Activated CD8-positive, alpha-beta memory T cell treated with anti-CD3 and anti-CD28 coated beads, Interleukin-2, amount 10 ng/mL, durations not matched to agents 7 days and 5 days (primary cell): ENCODE results near the gene ACP3. TPM values are rescaled to one million over a fixed set of nuclear protein-coding genes. Genes with fewer than 3 reads are reported as not detected.
"Not testable (repeated sequence)": the region's sequence is repeated elsewhere in the genome, so short reads cannot be mapped to it uniquely, and the experiment has no call there.

ENCODE experiments used
- ATAC-seq: fragments of 150-1000 bp; cut with Tn5 transposase; one replicate; pipeline ENCODE4 v1.10.0; 2021; ENCODE audit warnings: moderate library complexity
- CTCF ChIA-PET: fragments of 350-600 bp; sonication (Branson Sonifier 250); formaldehyde crosslinking; loops from one replicate; lab custom pipeline; 2021; ENCODE audit warnings: antibody characterized with exemption; lab: Charles Lee
- DNase-seq: peaks from one replicate; pipeline ENCODE4 v3.0.0-alpha.2; 2020
- H3K27ac Mint-ChIP-seq: one replicate; pipeline ENCODE4 v1.8.0; 2021; ENCODE audit warnings: mild to moderate bottlenecking, mixed read lengths
- H3K27me3 Mint-ChIP-seq: one replicate; pipeline ENCODE4 v1.8.0; 2021; ENCODE audit warnings: mixed read lengths
- H3K36me3 Mint-ChIP-seq: one replicate; pipeline ENCODE4 v1.8.0; 2021; ENCODE audit warnings: mild to moderate bottlenecking, mixed read lengths
- H3K4me1 Mint-ChIP-seq: one replicate; pipeline ENCODE4 v1.8.0; 2021; ENCODE audit warnings: mixed read lengths
- H3K4me3 Mint-ChIP-seq: one replicate; pipeline ENCODE4 v1.8.0; 2021; ENCODE audit warnings: mild to moderate bottlenecking, moderate library complexity, mixed read lengths
- H3K9me3 Mint-ChIP-seq: one replicate; pipeline ENCODE4 v1.8.0; 2022; ENCODE audit warnings: low read depth, mixed read lengths
- total RNA-seq, 2 experiments: library from RNA; stranded (reverse); gene quantifications; one replicate each; pipeline ENCODE4 v1.2.3, GENCODE V29; 2021

The ACP3 gene
- total RNA-seq, 2 experiments from 2014 or later = not detected

GRCh38 chr3:132382688-132383194, 65.5 kb downstream of the ACP3 start:
- no peak overlapping the region for H3K4me3 Mint-ChIP-seq
- CTCF ChIA-PET = no interaction called here
- H3K27me3 Mint-ChIP-seq = peaks cover 27% of the 10 kb centered on the region
- H3K36me3 Mint-ChIP-seq = no peaks in the 10 kb centered on the region
- ATAC-seq (no peak), DNase-seq (no peak)
- no peaks in the 10 kb centered on the region for H3K9me3 Mint-ChIP-seq
- H3K4me1 Mint-ChIP-seq = no peaks in the 10 kb centered on the region
- H3K27ac Mint-ChIP-seq = no peak overlapping the region

GRCh38 chr3:132386259-132386658, 69.1 kb downstream of the ACP3 start:
- H3K4me1 Mint-ChIP-seq = no peaks in the 10 kb centered on the region
- no peaks in the 10 kb centered on the region for H3K9me3 Mint-ChIP-seq
- no peaks in the 10 kb centered on the region for H3K36me3 Mint-ChIP-seq
- no peak for ATAC-seq
- peaks cover 6% of the 10 kb centered on the region for H3K27me3 Mint-ChIP-seq
- H3K4me3 Mint-ChIP-seq = no peak overlapping the region
- DNase-seq = no peak
- CTCF ChIA-PET = no interaction called here
- no peak overlapping the region for H3K27ac Mint-ChIP-seq

GRCh38 chr3:132392675-132393074, 75.5 kb downstream of the ACP3 start:
- DNase-seq, H3K36me3 Mint-ChIP-seq, H3K27ac Mint-ChIP-seq, CTCF ChIA-PET, H3K4me1 Mint-ChIP-seq, H3K4me3 Mint-ChIP-seq, ATAC-seq, H3K9me3 Mint-ChIP-seq, H3K27me3 Mint-ChIP-seq: not testable (repeated sequence)

- CTCF ChIA-PET = no interaction called here
- peaks cover 12% of the 10 kb centered on the region for H3K27me3 Mint-ChIP-seq
- no peak for DNase-seq
- H3K4me1 Mint-ChIP-seq = no peaks in the 10 kb centered on the region
- H3K36me3 Mint-ChIP-seq = no peaks in the 10 kb centered on the region
- ATAC-seq = no peak
- no peak overlapping the region for H3K27ac Mint-ChIP-seq
- H3K4me3 Mint-ChIP-seq = no peak overlapping the region
- H3K9me3 Mint-ChIP-seq = no peaks in the 10 kb centered on the region
Measured at GRCh38 chr3:132394320-132394719, 77.1 kb downstream of the ACP3 start.

- no peak for DNase-seq
- Mint-ChIP-seq H3K9me3 (no peaks in the 10 kb centered on the region), H3K27ac (no peak overlapping the region), H3K4me1 (no peaks in the 10 kb centered on the region), H3K4me3 (no peak overlapping the region), H3K36me3 (no peaks in the 10 kb centered on the region), H3K27me3 (peaks cover 14% of the 10 kb centered on the region)
- CTCF ChIA-PET = no interaction called here
- no peak for ATAC-seq
Measured at GRCh38 chr3:132395126-132395525, 77.9 kb downstream of the ACP3 start.

GRCh38 chr3:132396255-132396654, 79.0 kb downstream of the ACP3 start:
- no peaks in the 10 kb centered on the region for H3K36me3 Mint-ChIP-seq
- DNase-seq (no peak), ATAC-seq (no peak)
- H3K9me3 Mint-ChIP-seq = no peaks in the 10 kb centered on the region
- no peaks in the 10 kb centered on the region for H3K4me1 Mint-ChIP-seq
- CTCF ChIA-PET = no interaction called here
- no peak overlapping the region for H3K27ac Mint-ChIP-seq
- no peak overlapping the region for H3K4me3 Mint-ChIP-seq
- peaks cover 16% of the 10 kb centered on the region for H3K27me3 Mint-ChIP-seq

GRCh38 chr3:132396776-132397175, 79.6 kb downstream of the ACP3 start:
- not testable (repeated sequence) for H3K27ac Mint-ChIP-seq, DNase-seq, H3K36me3 Mint-ChIP-seq, H3K4me3 Mint-ChIP-seq, H3K9me3 Mint-ChIP-seq, H3K4me1 Mint-ChIP-seq, ATAC-seq
- CTCF ChIA-PET = interaction anchor here (1.7 kb wide), 1 partner anchor 45 kb away, joined by 8 read pairs; no protein-coding TSS in a partner anchor
- H3K27me3 Mint-ChIP-seq = peaks cover 21% of the 10 kb centered on the region

- peaks cover 21% of the 10 kb centered on the region for H3K27me3 Mint-ChIP-seq
- CTCF ChIA-PET = interaction anchor here (0.6 to 2.0 kb wide), 6 partner anchors 35 to 1281 kb away, joined by 3 to 8 read pairs (median 4); no protein-coding TSS in a partner anchor
- no peaks in the 10 kb centered on the region for H3K4me1 Mint-ChIP-seq
- DNase-seq (peak; percentile 46), ATAC-seq (no peak)
- no peaks in the 10 kb centered on the region for H3K36me3 Mint-ChIP-seq
- H3K4me3 Mint-ChIP-seq = no peak overlapping the region
- no peak overlapping the region for H3K27ac Mint-ChIP-seq
- no peaks in the 10 kb centered on the region for H3K9me3 Mint-ChIP-seq
Measured at GRCh38 chr3:132399054-132399929, 82.1 kb downstream of the ACP3 start.

GRCh38 chr3:132401255-132401654, 84.0 kb downstream of the ACP3 start:
- Mint-ChIP-seq H3K27ac (no peak overlapping the region), H3K36me3 (no peaks in the 10 kb centered on the region), H3K9me3 (no peaks in the 10 kb centered on the region), H3K4me3 (no peak overlapping the region), H3K27me3 (peaks cover 26% of the 10 kb centered on the region), H3K4me1 (no peaks in the 10 kb centered on the region)
- CTCF ChIA-PET = interaction anchor here (0.6 to 1.1 kb wide), 2 partner anchors 36 to 50 kb away, joined by 3 read pairs; no protein-coding TSS in a partner anchor
- ATAC-seq = no peak
- DNase-seq = no peak

- H3K27ac Mint-ChIP-seq = no peak overlapping the region
- ATAC-seq (no peak), DNase-seq (no peak)
- no peaks in the 10 kb centered on the region for H3K36me3 Mint-ChIP-seq
- CTCF ChIA-PET = no interaction called here
- no peaks in the 10 kb centered on the region for H3K9me3 Mint-ChIP-seq
- no peak overlapping the region for H3K4me3 Mint-ChIP-seq
- no peaks in the 10 kb centered on the region for H3K4me1 Mint-ChIP-seq
- peaks cover 22% of the 10 kb centered on the region for H3K27me3 Mint-ChIP-seq
Measured at GRCh38 chr3:132404276-132404675, 87.1 kb downstream of the ACP3 start.

- CTCF ChIA-PET = no interaction called here
- H3K27me3 Mint-ChIP-seq = peaks cover 22% of the 10 kb centered on the region
- DNase-seq (no peak), ATAC-seq (no peak)
- no peaks in the 10 kb centered on the region for H3K36me3 Mint-ChIP-seq
- H3K27ac Mint-ChIP-seq = no peak overlapping the region
- no peaks in the 10 kb centered on the region for H3K9me3 Mint-ChIP-seq
- no peak overlapping the region for H3K4me3 Mint-ChIP-seq
- no peaks in the 10 kb centered on the region for H3K4me1 Mint-ChIP-seq
Measured at GRCh38 chr3:132405188-132405587, 88.0 kb downstream of the ACP3 start.

GRCh38 chr3:132405609-132406299, 88.5 kb downstream of the ACP3 start:
- peaks cover 24% of the 10 kb centered on the region for H3K27me3 Mint-ChIP-seq

GRCh38 chr3:132406587-132406986, 89.4 kb downstream of the ACP3 start:
- CTCF ChIA-PET = no interaction called here
- H3K36me3 Mint-ChIP-seq = no peaks in the 10 kb centered on the region
- no peak for ATAC-seq

More at GRCh38 chr3:132405609-132406299, 88.5 kb downstream of the ACP3 start:
- Mint-ChIP-seq H3K27ac (no peak overlapping the region), H3K4me3 (no peak overlapping the region), H3K4me1 (no peaks in the 10 kb centered on the region), H3K9me3 (no peaks in the 10 kb centered on the region), H3K36me3 (no peaks in the 10 kb centered on the region)
- DNase-seq = no peak
- CTCF ChIA-PET = no interaction called here
- no peak for ATAC-seq

More at GRCh38 chr3:132406587-132406986, 89.4 kb downstream of the ACP3 start:
- no peaks in the 10 kb centered on the region for H3K9me3 Mint-ChIP-seq
- H3K27me3 Mint-ChIP-seq = peaks cover 24% of the 10 kb centered on the region
- DNase-seq = no peak
- no peak overlapping the region for H3K27ac Mint-ChIP-seq
- no peak overlapping the region for H3K4me3 Mint-ChIP-seq
- H3K4me1 Mint-ChIP-seq = no peaks in the 10 kb centered on the region
